Osteoblast (primary cell): ENCODE data around the gene AMHR2. TPM values are rescaled to one million over a fixed set of nuclear protein-coding genes. Genes with fewer than 3 reads are reported as not detected.
A peak's percentile ranks its signal among the peaks of the same experiment; 100 is the strongest.
"Not testable (repeated sequence)": the region's sequence is repeated elsewhere in the genome, so short reads cannot be mapped to it uniquely, and the experiment has no call there.

ENCODE experiments used
- DNase-seq: peaks from one replicate; pipeline ENCODE4 v3.0.0; 2011; ENCODE audit warnings: low spot score, mixed read lengths; ENCODE audit not compliant: insufficient read length; ENCODE audit errors: missing footprints
- H2AFZ ChIP-seq: 2 replicates; pipeline ENCODE4 v1.6.0; 2011; ENCODE audit warnings: mild to moderate bottlenecking, low read length
- H3K27ac ChIP-seq: 2 replicates; pipeline ENCODE4 v1.5.1; 2011; ENCODE audit warnings: mild to moderate bottlenecking, low read depth, low read length, moderate library complexity
- H3K27me3 ChIP-seq: 2 replicates; pipeline ENCODE4 v1.6.0; 2012; ENCODE audit warnings: mild to moderate bottlenecking, control low read depth, inconsistent platforms, low read length, moderate library complexity; ENCODE audit not compliant: insufficient read depth
- H3K36me3 ChIP-seq: 2 replicates; pipeline ENCODE4 v1.5.1; 2011; ENCODE audit warnings: mild to moderate bottlenecking, low read length, control low read depth, moderate library complexity; ENCODE audit not compliant: insufficient read depth
- H3K4me1 ChIP-seq: 2 replicates; pipeline ENCODE4 v1.5.1; 2011; ENCODE audit warnings: mild to moderate bottlenecking, low read length, control low read depth, moderate library complexity; ENCODE audit not compliant: insufficient read depth
- H3K4me2 ChIP-seq: 2 replicates; pipeline ENCODE4 v1.6.0; 2011; ENCODE audit warnings: mild to moderate bottlenecking, low read length; ENCODE audit not compliant: insufficient read depth
- H3K4me3 ChIP-seq: fragments of 200-600 bp; sonication (generic); 3 replicates; pipeline ENCODE4 v1.5.1; 2012; ENCODE audit warnings: mild to moderate bottlenecking, low read length, inconsistent platforms; ENCODE audit not compliant: insufficient read depth
- H3K79me2 ChIP-seq: 2 replicates; pipeline ENCODE4 v1.6.0; 2012; ENCODE audit warnings: mild to moderate bottlenecking, low read length, control low read depth, inconsistent platforms; ENCODE audit not compliant: insufficient read depth
- H3K9me3 ChIP-seq: 2 replicates; pipeline ENCODE4 v1.5.1; 2011; ENCODE audit warnings: low read depth, low read length, control low read depth
- H4K20me1 ChIP-seq: 2 replicates; pipeline ENCODE4 v1.6.0; 2012; ENCODE audit warnings: mild to moderate bottlenecking, low read length, control low read depth; ENCODE audit not compliant: insufficient read depth
- CTCF ChIP-seq: IDR thresholded peaks from 2 replicates; pipeline ENCODE4 v1.5.1; 2011; ENCODE audit warnings: mild to moderate bottlenecking, low read depth, low read length, moderate library complexity; ENCODE audit errors: extremely low read depth
- total RNA-seq: library from RNA; depleted of rRNA; stranded (reverse); fragments of >200 nt; gene quantifications from 2 replicates; pipeline ENCODE4 v1.2.3, GENCODE V29; 2012

The AMHR2 gene
- total RNA-seq, 1 donor = not detected

- Histone ChIP-seq H3K4me3 (peak overlapping the region; percentile 22), H4K20me1 (no peaks in the 10 kb centered on the region), H2AFZ (no peak overlapping the region), H3K27me3 (no peaks in the 10 kb centered on the region), H3K36me3 (peaks cover 10% of the 10 kb centered on the region), H3K4me1 (peaks cover 39% of the 10 kb centered on the region), H3K9me3 (no peaks in the 10 kb centered on the region), H3K4me2 (peak overlapping the region; percentile 69), H3K79me2 (peaks cover 78% of the 10 kb centered on the region), H3K27ac (peak overlapping the region; percentile 86)
- TF ChIP-seq CTCF = no peak
- no peak for DNase-seq
Observed at GRCh38 chr12:53388932-53389331, 34.7 kb upstream of the AMHR2 start.

GRCh38 chr12:53389702-53390101 lies 34.0 kb upstream of the AMHR2 start:
- H2AFZ ChIP-seq = no peak overlapping the region
- H3K4me2 ChIP-seq = peak overlapping the region; percentile 69
- no peaks in the 10 kb centered on the region for H4K20me1 ChIP-seq
- H3K4me1 ChIP-seq = peaks cover 39% of the 10 kb centered on the region
- peaks cover 4% of the 10 kb centered on the region for H3K36me3 ChIP-seq
- peaks cover 77% of the 10 kb centered on the region for H3K79me2 ChIP-seq
- no peaks in the 10 kb centered on the region for H3K9me3 ChIP-seq
- DNase-seq = no peak
- no peaks in the 10 kb centered on the region for H3K27me3 ChIP-seq
- H3K27ac ChIP-seq = peak overlapping the region; percentile 11
- no peak overlapping the region for H3K4me3 ChIP-seq
- no peak for TF ChIP-seq CTCF

GRCh38 chr12:53391724-53392123 lies 31.9 kb upstream of the AMHR2 start:
- H3K4me3 ChIP-seq = no peak overlapping the region
- no peaks in the 10 kb centered on the region for H3K9me3 ChIP-seq
- no peak overlapping the region for H3K27ac ChIP-seq
- H3K27me3 ChIP-seq = no peaks in the 10 kb centered on the region
- no peaks in the 10 kb centered on the region for H4K20me1 ChIP-seq
- peaks cover 7% of the 10 kb centered on the region for H3K36me3 ChIP-seq
- DNase-seq = no peak
- no peak for TF ChIP-seq CTCF
- H3K4me1 ChIP-seq = peaks cover 34% of the 10 kb centered on the region
- no peak overlapping the region for H2AFZ ChIP-seq
- peaks cover 83% of the 10 kb centered on the region for H3K79me2 ChIP-seq
- peak overlapping the region; percentile 15 for H3K4me2 ChIP-seq

- Histone ChIP-seq H3K36me3 (peaks cover 10% of the 10 kb centered on the region), H3K79me2 (peaks cover 81% of the 10 kb centered on the region), H2AFZ (no peak overlapping the region), H3K27me3 (no peaks in the 10 kb centered on the region), H3K4me2 (no peak overlapping the region), H3K9me3 (no peaks in the 10 kb centered on the region), H3K27ac (no peak overlapping the region), H3K4me3 (no peak overlapping the region), H3K4me1 (peaks cover 6% of the 10 kb centered on the region), H4K20me1 (no peaks in the 10 kb centered on the region)
- no peak for DNase-seq
- TF ChIP-seq CTCF = no peak
Observed at GRCh38 chr12:53399896-53400295, 23.8 kb upstream of the AMHR2 start.

GRCh38 chr12:53402351-53402750 lies 21.3 kb upstream of the AMHR2 start:
- not testable (repeated sequence) for H3K4me2 ChIP-seq, H3K4me3 ChIP-seq, H2AFZ ChIP-seq, H3K27ac ChIP-seq, H3K4me1 ChIP-seq, DNase-seq, H3K27me3 ChIP-seq, H3K9me3 ChIP-seq, H4K20me1 ChIP-seq
- Histone ChIP-seq H3K79me2 (peaks cover 72% of the 10 kb centered on the region), H3K36me3 (peaks cover 10% of the 10 kb centered on the region)
